Right ventricle myocardium superior (tissue), 1 donor: Measurements from ENCODE around the gene PARD3. TPM values are rescaled to one million over a fixed set of nuclear protein-coding genes. Genes with fewer than 3 reads are reported as not detected.
A peak's percentile ranks its signal among the peaks of the same experiment; 100 is the strongest.
"Not testable (repeated sequence)": the region's sequence is repeated elsewhere in the genome, so short reads cannot be mapped to it uniquely, and the experiment has no call there.

Experiments used
- ATAC-seq: fragments of 200-7000 bp; cut with Tn5 transposase; one replicate; pipeline ENCODE4 v1.9.1; 2020; ENCODE audit warnings: mild to moderate bottlenecking; ENCODE audit not compliant: poor library complexity
- DNase-seq: peaks from one replicate; pipeline ENCODE4 v3.0.0-alpha.2; 2020
- intact Hi-C: fragments of 100-400 bp; cut with DNase I; formaldehyde crosslinking; loops from one replicate; pipeline ENCODE4 v1.11.2; 2022
- total RNA-seq: library from RNA; stranded (reverse); fragmentation: NEBNext Ultra II Directional; extraction: Animal tissue kit (Norgen Biotek cat#: 25700); gene quantifications from one replicate; pipeline ENCODE4 v1.2.1, GENCODE V29; 2021
- donor health status: DM: no; HTN: yes; CAD: no; lungs with severe emphysema.

Gene PARD3
- total RNA-seq, 1 donor from 2014 or later, result 33.5 TPM

DNA sequence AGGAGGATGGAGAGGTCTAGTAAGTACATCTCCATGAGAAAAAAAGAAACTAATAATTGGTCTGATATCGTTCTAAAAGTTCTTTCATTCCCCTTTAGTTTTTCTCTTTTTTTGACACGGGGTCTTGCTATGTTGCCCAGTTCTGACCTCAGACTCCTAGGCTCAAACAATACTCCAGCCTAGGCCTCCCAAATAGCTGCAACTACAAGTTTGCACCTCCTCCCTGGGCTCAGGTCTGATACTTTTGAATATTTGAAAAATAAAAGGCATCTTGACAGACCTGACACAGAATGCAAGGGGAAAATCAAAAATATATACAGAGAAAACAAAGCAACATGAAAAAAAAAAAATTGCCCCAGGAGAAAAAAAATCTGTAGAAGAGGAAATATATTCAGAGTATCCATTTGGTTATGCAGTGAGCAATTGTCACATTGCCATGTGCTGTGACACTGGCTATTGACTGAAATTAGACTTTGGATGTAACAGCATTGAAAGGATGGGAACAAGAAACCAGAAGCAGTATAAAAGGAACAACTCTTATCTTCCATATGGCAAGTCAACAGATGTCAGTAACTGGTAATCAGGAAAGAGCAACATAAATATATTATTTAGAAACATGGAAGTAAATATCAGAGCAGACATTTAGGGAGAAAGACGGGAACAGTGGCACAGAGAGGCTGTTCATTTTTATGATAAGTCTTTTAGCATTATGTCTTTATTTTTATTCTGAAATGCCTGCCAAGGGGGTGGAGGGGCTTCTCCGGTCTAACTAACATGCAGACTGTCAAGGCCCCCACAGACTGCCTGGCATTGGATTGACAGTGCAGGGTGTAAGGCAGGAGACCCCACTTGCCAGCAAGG is 408.4 kb downstream of the PARD3 start:
- intact Hi-C loops, result no loop called here
- no peak for ATAC-seq
- DNase-seq, result no peak

DNA sequence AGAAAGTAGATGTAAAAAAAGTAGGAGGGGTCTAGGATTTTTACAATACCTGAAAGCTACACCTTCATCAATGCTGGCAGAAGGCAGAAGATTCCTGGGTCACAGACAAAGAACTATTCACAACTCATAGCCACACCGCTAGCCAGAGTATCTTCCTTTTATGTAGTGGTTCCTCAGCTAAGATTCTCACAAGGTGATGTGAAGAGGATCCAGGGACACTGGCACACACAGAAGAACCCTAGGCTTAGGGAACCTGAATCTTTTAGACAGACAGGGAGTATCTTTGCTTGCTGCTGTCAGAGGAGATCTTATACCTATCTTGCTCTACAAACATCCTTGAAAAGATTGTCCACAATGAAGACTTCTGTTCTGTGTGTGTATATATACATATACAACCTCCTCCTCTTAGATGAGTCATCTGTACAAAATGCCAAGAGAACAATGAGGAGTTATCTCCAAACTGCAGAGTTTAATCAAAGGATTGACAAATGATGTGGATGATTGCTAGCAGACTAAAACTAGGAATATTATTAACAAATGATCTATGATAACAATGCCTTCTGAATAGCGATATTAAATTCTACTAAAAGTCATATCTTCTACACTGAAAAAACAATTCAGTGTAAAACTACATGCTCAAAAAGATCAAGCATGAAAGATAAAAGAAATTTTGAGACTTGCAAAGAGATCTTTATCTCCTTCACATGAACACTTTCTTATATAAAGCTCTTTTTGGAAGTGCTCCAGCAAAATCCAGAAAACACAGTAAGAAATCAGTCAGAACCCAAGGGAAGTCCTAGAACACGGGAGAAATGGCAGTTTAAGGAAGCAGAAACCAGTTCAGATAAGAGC is 409.3 kb downstream of the PARD3 start:
- ATAC-seq (no peak), DNase-seq (no peak)
- intact Hi-C loops, result no loop called here

DNA sequence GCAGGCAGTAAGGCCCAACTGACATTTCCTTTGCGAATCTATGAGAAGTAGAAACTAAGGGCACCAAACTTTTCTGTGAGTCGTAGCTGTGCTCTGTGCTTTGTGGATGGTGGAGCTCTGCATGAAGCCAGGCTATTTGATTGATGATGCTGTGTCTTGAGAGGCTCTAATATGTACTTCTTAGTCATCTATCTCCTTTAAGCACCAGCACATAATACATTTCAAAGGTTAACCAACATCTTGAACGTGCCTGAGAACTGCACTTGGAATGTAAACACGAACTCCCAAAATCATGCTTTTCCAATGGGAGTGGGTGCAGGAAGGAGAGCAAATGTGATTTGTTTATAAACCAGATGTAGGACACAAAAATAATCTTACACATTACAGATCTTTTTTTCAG is 411.6 kb downstream of the PARD3 start:
- ATAC-seq, result no peak
- intact Hi-C loops, result no loop called here
- DNase-seq, result no peak

DNA sequence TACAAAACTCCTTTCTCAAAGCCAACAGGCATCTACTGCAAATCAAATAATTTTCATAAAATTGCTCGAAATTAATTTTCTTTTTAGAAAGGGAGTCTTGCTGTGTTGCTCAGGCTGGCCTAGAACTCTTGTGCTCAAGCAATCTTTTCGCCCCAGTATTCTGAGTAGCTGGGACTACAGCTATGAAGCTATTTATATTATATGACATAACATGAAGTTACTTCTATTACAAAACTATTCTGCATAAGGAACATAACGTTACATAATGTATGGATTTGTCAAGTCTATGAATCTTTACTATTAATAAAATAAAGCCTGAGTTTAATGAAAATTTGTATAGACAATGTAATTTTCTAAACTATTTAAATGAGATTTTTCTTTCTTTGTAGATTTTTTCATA is 415.0 kb downstream of the PARD3 start:
- intact Hi-C loops, result no loop called here
- no peak for DNase-seq
- ATAC-seq, result no peak

DNA sequence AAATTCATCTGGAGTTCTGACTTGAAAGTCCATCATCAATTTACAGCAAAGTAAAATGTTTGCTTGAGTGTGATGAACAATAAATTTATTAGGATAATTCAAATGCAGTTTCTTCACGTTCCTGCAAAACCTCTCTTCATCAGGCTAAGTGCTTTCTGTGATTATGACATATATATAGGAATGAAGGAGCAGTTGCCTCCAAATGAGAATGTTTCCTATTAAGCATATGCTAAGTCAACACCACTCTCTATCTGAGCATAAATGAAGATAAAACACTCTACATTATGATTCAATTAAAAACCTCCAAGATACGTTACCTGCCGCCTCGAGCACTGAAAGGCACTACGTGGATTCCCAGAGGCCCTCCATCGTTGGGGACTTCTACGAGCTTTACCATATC is 416.1 kb downstream of the PARD3 start:
- intact Hi-C loops, result no loop called here
- no peak for ATAC-seq

DNA sequence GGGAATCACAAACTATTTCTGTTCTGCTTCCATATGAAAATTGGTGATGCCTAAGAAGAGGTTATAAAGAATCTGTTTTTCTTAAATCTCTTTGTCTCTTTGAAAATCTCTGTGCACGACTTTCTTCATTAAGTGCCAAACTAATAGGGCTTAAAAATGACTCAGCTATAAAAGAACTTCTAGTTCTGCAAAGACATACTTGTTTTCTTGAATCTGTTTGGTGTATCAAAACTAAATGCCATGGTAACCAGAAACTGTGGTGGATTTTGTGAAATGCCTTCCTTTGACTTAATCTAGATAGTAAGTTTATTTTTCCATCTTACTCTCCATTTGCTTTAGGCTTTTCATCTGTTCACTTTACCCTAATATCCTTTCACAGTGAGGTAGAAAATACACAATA is 417.8 kb downstream of the PARD3 start:
- DNase-seq, result no peak
- no peak for ATAC-seq
- intact Hi-C loops, result no loop called here

More for the DNA sequence above, 416.1 kb downstream of the PARD3 start:
- DNase-seq, result no peak

DNA sequence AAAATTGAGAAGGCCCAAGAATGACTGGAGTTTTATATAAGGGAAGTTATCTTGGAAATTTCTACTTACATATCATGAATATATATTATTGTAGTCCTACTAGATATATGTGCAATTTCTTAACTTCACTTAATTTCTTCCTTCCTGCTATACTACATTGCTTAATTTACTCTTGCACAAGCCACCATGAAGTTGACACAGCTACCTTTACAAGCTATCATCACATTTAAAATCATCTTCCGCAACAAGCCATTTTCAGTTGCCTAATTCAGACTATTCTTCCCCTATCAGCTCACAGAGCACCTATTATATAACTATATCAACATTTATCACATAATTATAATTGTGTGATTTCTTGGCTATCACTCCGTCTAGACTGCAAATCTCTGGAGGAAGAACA is 418.4 kb downstream of the PARD3 start:
- DNase-seq (no peak), ATAC-seq (no peak)
- intact Hi-C loops, result no loop called here

DNA sequence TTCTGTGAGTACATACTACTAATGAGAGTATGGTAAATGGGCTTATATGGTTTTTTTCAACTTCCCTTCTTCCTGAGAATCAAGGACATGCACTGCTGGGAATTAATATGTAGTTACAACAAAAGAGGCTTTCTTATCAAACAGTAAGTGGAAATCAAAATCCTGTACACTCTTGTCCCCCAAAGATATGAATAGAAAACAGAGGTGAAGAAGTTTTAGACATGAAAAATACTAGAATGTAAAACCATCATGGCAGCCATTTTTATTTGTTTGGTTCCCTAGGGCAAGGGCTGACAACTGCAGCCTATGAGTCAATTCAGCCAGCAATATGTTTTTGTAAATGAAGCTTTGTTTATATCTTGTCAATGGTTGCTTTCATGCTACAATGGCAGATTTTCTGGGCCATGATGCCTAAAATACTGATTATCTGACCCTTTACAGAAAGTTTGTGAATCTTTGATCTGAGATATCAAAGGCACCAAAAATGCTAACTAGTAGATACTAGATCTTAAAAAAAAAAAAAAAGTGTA is 422.4 kb downstream of the PARD3 start:
- no peak for ATAC-seq
- intact Hi-C loops, result no loop called here
- DNase-seq, result no peak

DNA sequence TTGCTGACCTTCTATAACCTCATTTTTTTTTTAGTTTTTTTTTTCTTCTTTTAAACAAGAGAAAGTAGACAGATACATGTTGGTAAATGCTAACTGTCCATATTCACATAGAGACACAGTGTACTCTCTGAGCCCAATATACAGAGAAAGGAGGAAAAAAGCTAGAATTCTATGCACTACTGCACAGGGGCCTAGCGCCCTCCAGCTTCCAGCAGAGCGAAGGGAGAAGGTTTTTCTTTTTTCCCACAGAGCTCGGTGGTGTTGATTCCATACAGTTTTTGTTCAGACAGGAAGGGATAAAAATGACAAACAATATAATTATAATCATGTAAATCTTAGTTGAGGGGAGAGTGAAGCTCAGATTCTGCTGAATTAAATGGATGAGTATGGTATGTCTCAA is 423.9 kb downstream of the PARD3 start:
- intact Hi-C loops, DNase-seq, ATAC-seq: not testable (repeated sequence)

DNA sequence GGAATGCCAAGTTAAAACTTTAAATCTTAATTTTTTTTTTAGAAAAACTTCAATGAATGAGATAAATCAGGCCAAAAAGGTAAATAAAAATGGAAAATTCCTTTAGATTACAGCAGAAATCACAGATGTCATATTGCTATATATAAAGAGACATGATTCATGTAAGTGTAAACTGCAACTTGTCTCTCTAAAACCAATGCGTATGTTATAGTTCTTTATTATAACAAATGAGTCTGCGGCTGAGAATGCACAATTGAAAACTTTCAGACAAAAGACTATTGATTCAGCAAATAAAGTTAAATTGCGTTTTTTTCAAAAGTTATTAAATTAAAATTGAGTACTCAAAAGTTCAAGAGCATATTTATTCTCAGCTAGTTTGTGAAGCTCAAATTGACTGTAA is 425.3 kb downstream of the PARD3 start:
- no peak for ATAC-seq
- intact Hi-C loops, result no loop called here
- DNase-seq, result no peak

DNA sequence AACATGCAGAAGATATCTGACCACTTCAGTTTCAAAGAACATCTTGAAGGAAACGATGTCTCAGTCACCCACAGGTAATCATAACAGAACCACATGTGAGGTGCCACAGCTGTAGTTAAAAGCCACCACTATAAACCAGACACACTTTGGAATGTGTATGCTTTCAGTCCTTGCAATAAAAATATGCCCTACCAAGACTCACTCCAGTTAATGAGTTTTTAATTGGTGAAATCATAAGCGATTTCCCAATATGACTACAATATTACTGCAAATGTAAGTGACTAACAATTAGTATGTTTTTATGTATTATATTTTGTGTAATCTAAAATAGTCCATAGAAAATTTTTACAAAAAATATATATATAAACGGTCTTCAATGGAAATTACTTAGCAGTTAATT is 428.2 kb downstream of the PARD3 start:
- DNase-seq, result no peak
- intact Hi-C loops, result no loop called here
- ATAC-seq, result no peak

DNA sequence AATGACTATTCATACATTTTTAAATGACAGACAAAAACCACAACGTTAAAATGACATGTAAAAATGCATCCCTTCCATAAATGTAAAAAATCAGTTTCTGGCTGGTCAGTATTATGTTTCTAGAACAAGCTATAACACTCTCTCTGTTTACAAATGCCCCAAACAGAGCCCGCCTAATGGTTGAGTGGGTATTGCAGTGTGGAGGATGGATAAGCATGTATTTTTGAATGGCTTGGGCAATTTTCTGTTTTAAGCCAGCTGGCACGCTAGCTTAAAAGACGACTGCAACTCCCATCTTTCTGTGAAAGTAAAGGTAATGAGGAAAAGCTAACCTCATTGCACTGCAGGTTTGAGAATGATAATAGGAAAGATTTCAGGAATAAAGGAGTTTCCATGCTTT is 430.7 kb downstream of the PARD3 start:
- no peak for DNase-seq
- intact Hi-C loops, result loop anchor here (5.0 kb wide), 1 partner anchor 987 kb away; no protein-coding TSS in a partner anchor
- ATAC-seq, result no peak

DNA sequence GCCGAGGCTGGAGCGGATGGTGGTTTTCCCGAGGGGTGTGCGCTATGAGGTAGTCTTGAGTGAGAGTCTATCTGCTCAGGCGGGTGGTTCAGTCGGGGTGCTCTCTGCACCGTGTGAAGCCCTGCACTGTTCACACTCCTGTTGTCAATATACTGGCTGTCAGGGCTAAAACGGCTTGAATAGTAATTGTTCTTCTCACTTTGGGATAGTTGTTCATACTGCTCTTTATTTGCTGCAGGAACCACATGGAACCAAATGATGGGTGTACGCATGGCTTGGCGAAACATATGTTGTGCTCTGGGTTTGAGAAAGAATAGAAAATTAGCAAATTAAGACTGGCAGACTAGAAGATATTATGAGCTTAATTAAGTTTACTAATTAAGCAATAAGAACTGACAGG is 432.5 kb downstream of the PARD3 start:
- ATAC-seq (no peak), DNase-seq (no peak)
- intact Hi-C loops, result loop anchor here (5.0 kb wide), 1 partner anchor 985 kb away; no protein-coding TSS in a partner anchor

DNA sequence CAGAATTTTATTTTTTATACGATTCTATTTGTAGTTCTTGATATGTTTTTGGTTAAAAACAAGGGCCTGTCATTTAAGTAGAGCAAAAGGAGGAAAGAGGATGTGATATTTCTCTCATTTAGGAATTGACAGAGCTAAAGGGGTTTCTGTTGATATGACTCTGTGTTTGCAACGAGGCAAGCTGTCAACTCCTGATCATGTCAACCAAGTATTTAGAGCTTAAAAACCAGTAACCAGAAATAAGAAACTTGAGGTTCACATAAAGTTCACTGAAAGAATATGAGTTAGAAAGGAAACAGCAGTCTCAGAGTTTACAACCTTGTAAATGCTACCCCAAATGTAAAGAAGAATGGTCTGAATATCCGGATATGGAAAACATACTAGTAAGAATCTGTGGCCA is 434.2 kb downstream of the PARD3 start:
- ATAC-seq, result no peak
- no peak for DNase-seq
- intact Hi-C loops, result loop anchor here (5.0 kb wide), 1 partner anchor 984 kb away; no protein-coding TSS in a partner anchor

DNA sequence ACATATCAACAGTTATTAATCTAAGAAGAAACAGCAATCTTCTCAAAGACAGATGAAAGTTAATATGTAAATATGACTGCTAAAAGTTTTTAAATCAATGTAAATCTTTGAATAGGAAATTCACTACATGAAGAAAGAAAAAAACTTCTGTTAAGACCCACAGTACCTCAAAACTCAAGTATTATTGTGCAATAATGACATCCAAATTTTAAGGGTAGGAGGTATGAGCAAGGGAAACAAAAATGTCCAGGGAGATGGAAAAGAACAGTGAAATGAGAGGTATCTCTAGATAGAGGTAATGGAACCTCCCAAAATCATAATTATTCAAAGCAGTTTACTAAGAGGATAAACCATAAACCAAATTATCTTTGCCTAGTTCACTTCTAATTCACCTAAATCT is 436.8 kb downstream of the PARD3 start:
- DNase-seq (no peak), ATAC-seq (no peak)
- intact Hi-C loops, result no loop called here

DNA sequence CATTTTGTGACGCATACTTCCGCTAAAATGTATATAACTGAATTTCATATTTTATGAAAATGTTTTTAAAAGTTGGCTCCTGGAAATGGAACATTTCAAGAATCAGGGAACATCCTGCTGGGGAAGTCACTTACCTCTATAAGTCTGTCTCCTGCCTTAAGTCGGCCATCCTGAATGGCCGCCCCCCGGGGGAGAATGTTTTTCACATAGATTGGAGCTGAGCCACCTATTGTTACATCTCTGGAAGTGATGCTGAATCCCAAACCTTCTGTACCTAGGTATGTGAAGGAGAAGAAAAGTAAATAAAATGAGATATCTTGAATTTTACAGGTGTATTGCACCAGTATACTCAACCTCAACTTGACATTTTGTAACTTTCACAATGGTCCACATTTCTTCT is 437.3 kb downstream of the PARD3 start:
- ATAC-seq (no peak), DNase-seq (no peak)
- intact Hi-C loops, result no loop called here

DNA sequence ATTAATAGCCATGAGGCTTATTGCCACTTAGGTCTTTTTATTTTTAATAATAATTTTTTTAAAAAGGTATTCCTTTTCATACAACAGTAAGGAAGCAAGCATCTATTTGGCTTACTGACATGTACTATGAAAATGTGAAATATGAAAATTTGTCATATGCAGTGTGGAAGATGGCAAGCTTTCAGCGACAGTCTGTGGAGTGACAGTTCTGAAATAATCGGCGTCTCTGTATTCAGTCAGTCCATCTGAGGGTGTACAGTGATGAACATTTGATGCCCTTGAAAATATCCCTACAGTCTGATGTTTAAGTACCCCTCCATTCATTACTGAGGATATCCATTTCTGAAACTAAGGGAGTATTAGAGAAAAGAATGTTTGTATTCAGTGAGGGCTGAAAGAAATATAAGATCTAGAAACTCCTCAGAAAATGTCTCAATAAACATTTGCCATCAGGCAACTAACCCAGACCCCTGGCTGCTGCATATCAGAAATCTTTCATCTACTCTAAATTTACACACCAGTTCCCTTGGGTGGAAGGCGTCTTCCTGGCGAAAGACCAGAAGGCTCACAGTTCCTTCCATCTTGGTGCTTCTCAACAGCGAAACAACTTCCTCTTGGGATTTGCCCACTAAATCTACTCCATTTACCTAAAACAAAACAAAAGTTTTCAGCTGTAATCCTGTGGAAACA is 440.6 kb downstream of the PARD3 start:
- intact Hi-C loops, result no loop called here
- peak; percentile 45 for ATAC-seq
- peak; percentile 49 for DNase-seq

DNA sequence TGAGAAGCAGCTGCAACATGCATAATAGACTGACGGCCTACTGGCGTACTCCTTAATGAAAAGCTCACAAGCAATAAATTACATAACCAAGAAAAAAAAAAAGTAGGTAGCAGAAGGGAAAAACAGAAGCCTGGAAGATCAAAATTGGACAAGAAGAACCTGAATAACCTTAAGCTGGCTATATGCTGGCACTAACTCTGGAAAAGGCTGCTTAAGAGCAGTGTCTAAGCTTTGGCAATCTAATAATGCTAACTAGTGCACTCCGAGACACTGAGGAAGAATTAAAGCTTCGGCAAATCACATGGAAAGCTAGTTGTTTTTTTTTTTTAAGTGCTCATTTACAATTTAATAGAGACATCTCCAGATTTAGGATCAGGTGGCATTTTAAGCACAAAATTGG is 441.9 kb downstream of the PARD3 start:
- intact Hi-C loops, result no loop called here
- no peak for ATAC-seq

DNA sequence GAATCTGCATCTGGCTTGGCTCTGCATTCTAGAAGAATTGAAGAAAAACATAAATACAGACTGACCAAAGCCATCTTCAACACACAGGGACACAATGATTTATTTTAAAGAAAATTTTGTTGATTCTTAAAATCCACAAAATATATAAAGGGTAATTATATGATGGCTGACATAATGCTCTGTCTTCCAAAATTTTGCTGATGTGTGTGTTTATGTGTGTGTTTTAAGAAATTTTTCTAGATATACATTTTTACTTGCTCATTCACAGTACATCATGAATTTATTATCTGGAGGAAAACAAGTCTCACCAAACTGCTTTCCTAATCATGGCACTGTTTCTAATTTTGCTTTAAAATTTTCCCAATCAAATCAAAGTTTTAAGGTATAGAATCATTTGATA is 442.6 kb downstream of the PARD3 start:
- ATAC-seq (no peak), DNase-seq (no peak)
- intact Hi-C loops, result no loop called here

More for the DNA sequence above, 441.9 kb downstream of the PARD3 start:
- DNase-seq, result no peak
